GM19239 (cell line): Measurements from ENCODE around the gene CEP41.
"Not testable (repeated sequence)": the region's sequence is repeated elsewhere in the genome, so short reads cannot be mapped to it uniquely, and the experiment has no call there.

Source experiments
- DNase-seq: peaks from one replicate; pipeline ENCODE4 v3.0.0; 2011; ENCODE audit warnings: low spot score; ENCODE audit not compliant: insufficient read length
- FAIRE-seq: peaks from 2 replicates; lab custom pipeline; 2011; peaks lifted over from hg19 to GRCh38; lab: Jason Lieb, UNC

The CEP41 gene

GRCh38 chr7:130463553-130464434 is 23.0 kb upstream of the CEP41 start:
- DNase-seq (no peak), FAIRE-seq (no peak)

GRCh38 chr7:130461272-130461671 is 20.5 kb upstream of the CEP41 start:
- DNase-seq, result no peak
- no peak for FAIRE-seq

GRCh38 chr7:130458257-130458656 is 17.4 kb upstream of the CEP41 start:
- peak; percentile 16 for DNase-seq
- peak; percentile 68 for FAIRE-seq

- FAIRE-seq (peak; percentile 65), DNase-seq (no peak)
Observed at GRCh38 chr7:130454959-130455358, 14.1 kb upstream of the CEP41 start.

- no peak for FAIRE-seq
- no peak for DNase-seq
Observed at GRCh38 chr7:130452951-130453350, 12.1 kb upstream of the CEP41 start.

- not testable (repeated sequence) for DNase-seq, FAIRE-seq
Observed at GRCh38 chr7:130451344-130451743, 10.5 kb upstream of the CEP41 start.

- FAIRE-seq (no peak), DNase-seq (no peak)
Observed at GRCh38 chr7:130446259-130446658, 5.4 kb upstream of the CEP41 start.

- DNase-seq (no peak), FAIRE-seq (no peak)
Observed at GRCh38 chr7:130444751-130445407, 4.1 kb upstream of the CEP41 start.

GRCh38 chr7:130444234-130444633 is 3.4 kb upstream of the CEP41 start:
- DNase-seq (no peak), FAIRE-seq (no peak)

- DNase-seq, result no peak
Observed at GRCh38 chr7:130442601-130443000, 1.8 kb upstream of the CEP41 start.

GRCh38 chr7:130441408-130441869 is 623 bp upstream of the CEP41 start:
- FAIRE-seq (no peak), DNase-seq (no peak)

More at GRCh38 chr7:130442601-130443000, 1.8 kb upstream of the CEP41 start:
- FAIRE-seq, result no peak

GRCh38 chr7:130436253-130436652 is 4.6 kb downstream of the CEP41 start:
- DNase-seq (no peak), FAIRE-seq (no peak)

- FAIRE-seq, result no peak
Observed at GRCh38 chr7:130435311-130435854, 5.4 kb downstream of the CEP41 start.

GRCh38 chr7:130433301-130433700 is 7.5 kb downstream of the CEP41 start:
- no peak for FAIRE-seq
- DNase-seq, result no peak

More at GRCh38 chr7:130435311-130435854, 5.4 kb downstream of the CEP41 start:
- DNase-seq, result no peak

GRCh38 chr7:130432886-130433285 is 7.9 kb downstream of the CEP41 start:
- FAIRE-seq (no peak), DNase-seq (no peak)

GRCh38 chr7:130430841-130431666 is 9.8 kb downstream of the CEP41 start:
- DNase-seq (no peak), FAIRE-seq (no peak)

- FAIRE-seq (no peak), DNase-seq (no peak)
Observed at GRCh38 chr7:130430115-130430514, 10.7 kb downstream of the CEP41 start.

- DNase-seq, result no peak
Observed at GRCh38 chr7:130429019-130429418, 11.8 kb downstream of the CEP41 start.

GRCh38 chr7:130426564-130426963 is 14.3 kb downstream of the CEP41 start:
- DNase-seq (no peak), FAIRE-seq (no peak)

More at GRCh38 chr7:130429019-130429418, 11.8 kb downstream of the CEP41 start:
- FAIRE-seq, result no peak

GRCh38 chr7:130425796-130426195 is 15.0 kb downstream of the CEP41 start:
- DNase-seq (no peak), FAIRE-seq (no peak)
